Prostate gland (tissue), 2 donors: ENCODE results near the gene NLRP13. TPM values are rescaled to one million over a fixed set of nuclear protein-coding genes. Genes with fewer than 3 reads are reported as not detected.

Experiments used
- DNase-seq: peaks from one replicate; pipeline ENCODE4 v3.0.0-alpha.2; 2019; ENCODE audit warnings: low spot score
- H3K27ac ChIP-seq, 2 donors: fragments of 200-600 bp; sonication (generic); 2 replicates each; pipeline ENCODE4 v1.5.1; 2017 to 2019
- H3K27me3 ChIP-seq: fragments of 200-600 bp; sonication (generic); replicated peaks from 2 replicates; pipeline ENCODE4 v1.5.1; 2019; ENCODE audit not compliant: insufficient read depth
- H3K36me3 ChIP-seq, 2 donors: fragments of 200-600 bp; sonication (generic); 1 replicate in 1 of 2; 2 replicates in 1 of 2; pipeline versions ENCODE4 v1.5.1 to v1.8.1; 2017 to 2019
- H3K4me1 ChIP-seq: fragments of 200-600 bp; sonication (generic); replicated peaks from 2 replicates; pipeline ENCODE4 v1.5.1; 2019
- H3K4me3 ChIP-seq, 2 donors: fragments of 200-600 bp; sonication (generic); 2 replicates each; pipeline ENCODE4 v1.5.1; 2017 to 2019
- H3K9me3 ChIP-seq: fragments of 200-600 bp; sonication (generic); 2 replicates; pipeline ENCODE4 v1.5.1; 2017
- CTCF ChIP-seq, 4 experiments: fragments of 200-600 bp in 2 of 4; fragments of 450-650 bp in 2 of 4; sonication (generic) in 2 of 4; IDR thresholded peaks; 1 replicate in 3 of 4; 2 replicates in 1 of 4; pipeline ENCODE4 v1.5.1; 2016 to 2019; ENCODE audit warnings: antibody characterized with exemption in 4 of 4, mild to moderate bottlenecking in 2 of 4, moderate library complexity in 2 of 4
- POLR2A ChIP-seq: fragments of 450-650 bp; IDR thresholded peaks from one replicate; pipeline ENCODE4 v1.6.1; 2016; ENCODE audit warnings: antibody characterized with exemption, mild to moderate bottlenecking
- POLR2AphosphoS5 ChIP-seq: sonication (generic); formaldehyde crosslinking; IDR thresholded peaks from one replicate; pipeline ENCODE4 v1.6.1; 2017; ENCODE audit warnings: antibody characterized with exemption
- WGBS: methylation state at CpG from one replicate; pipeline ENCODE4 v1.1.5; 2018; 5-methylcytosine and 5-hydroxymethylcytosine counted together
- intact Hi-C: fragments of 100-400 bp; cut with DNase I; formaldehyde crosslinking; loops from one replicate; pipeline ENCODE4 v1.14.2; 2022
- total RNA-seq, 2 donors: library from RNA; depleted of rRNA; stranded (reverse); fragments of >200 nt; gene quantifications; one replicate each; pipeline ENCODE4 v1.1.0, GENCODE V29; 2016

Gene NLRP13
- total RNA-seq: not detected

- no peaks in the 10 kb centered on the region for H3K4me1 ChIP-seq
- H3K27me3 ChIP-seq: no peaks in the 10 kb centered on the region
- intact Hi-C loops: no loop called here
- no peaks in the 10 kb centered on the region for H3K36me3 ChIP-seq
- H3K9me3 ChIP-seq: no peaks in the 10 kb centered on the region
- DNase-seq: no peak
- TF ChIP-seq CTCF (IDR thresholded peaks at IDR 0.05) (no peak), POLR2AphosphoS5 (no peak), POLR2A (no peak)
- no peak within 1 kb of the TSS for H3K27ac ChIP-seq
- H3K4me3 ChIP-seq: no peak within 1 kb of the TSS
- WGBS: 92% methylated on average over 8 of the region's 8 CpGs
Measured at GRCh38 chr19:55931936-55932386, at the start of gene NLRP13. TSS of gene NLRP13 (minus strand) at chr19:55932336. CDS start at chr19:55932311, 25 bp downstream.

GRCh38 chr19:55980415-55980814 lies 48.3 kb upstream of the NLRP13 start:
- Histone ChIP-seq H3K4me1 (no peaks in the 10 kb centered on the region), H3K4me3 (no peak overlapping the region), H3K27me3 (no peaks in the 10 kb centered on the region), H3K9me3 (no peaks in the 10 kb centered on the region), H3K36me3 (no peaks in the 10 kb centered on the region), H3K27ac (no peak overlapping the region)
- 78% methylated on average over 9 of the region's 9 CpGs for WGBS
- TF ChIP-seq POLR2A: no peak
- intact Hi-C loops: no loop called here
- DNase-seq: no peak

GRCh38 chr19:55973982-55974381 lies 41.8 kb upstream of the NLRP13 start:
- Histone ChIP-seq H3K27ac (no peak overlapping the region), H3K4me3 (no peak overlapping the region), H3K36me3 (no peaks in the 10 kb centered on the region), H3K9me3 (no peaks in the 10 kb centered on the region), H3K4me1 (no peaks in the 10 kb centered on the region), H3K27me3 (no peaks in the 10 kb centered on the region)
- TF ChIP-seq POLR2AphosphoS5 (no peak), CTCF (IDR thresholded peaks at IDR 0.05) (no peak), POLR2A (no peak)
- 46% methylated on average over 3 of the region's 3 CpGs for WGBS
- intact Hi-C loops: no loop called here
- DNase-seq: no peak

GRCh38 chr19:55962186-55962585 lies 30.1 kb upstream of the NLRP13 start:
- Histone ChIP-seq H3K4me1 (no peaks in the 10 kb centered on the region), H3K9me3 (no peaks in the 10 kb centered on the region), H3K27ac (no peak overlapping the region), H3K27me3 (no peaks in the 10 kb centered on the region), H3K4me3 (no peak overlapping the region), H3K36me3 (no peaks in the 10 kb centered on the region)
- TF ChIP-seq POLR2AphosphoS5 (no peak), CTCF (IDR thresholded peaks at IDR 0.05) (no peak), POLR2A (no peak)
- WGBS: 92% methylated on average over 10 of the region's 10 CpGs
- intact Hi-C loops: no loop called here
- no peak for DNase-seq

- 67% methylated on average over 6 of the region's 6 CpGs for WGBS
- no peak for TF ChIP-seq POLR2A
- TF ChIP-seq CTCF (IDR thresholded peaks at IDR 0.05): no peak
- no peak for TF ChIP-seq POLR2AphosphoS5
- no peak for DNase-seq
- Histone ChIP-seq H3K27ac (no peak overlapping the region), H3K9me3 (no peaks in the 10 kb centered on the region), H3K27me3 (no peaks in the 10 kb centered on the region), H3K36me3 (no peaks in the 10 kb centered on the region), H3K4me3 (no peak overlapping the region), H3K4me1 (no peaks in the 10 kb centered on the region)
- intact Hi-C loops: no loop called here
Measured at GRCh38 chr19:55959996-55960675, 28.0 kb upstream of the NLRP13 start.
